DOHH2 (cell line): Measurements from ENCODE around the gene NCKAP1.

Experiments used
- CTCF ChIP-seq: fragments of 200-600 bp; sonication (generic); IDR thresholded peaks from one replicate; pipeline ENCODE4 v1.5.1; 2014; ENCODE audit warnings: antibody characterized with exemption, mild to moderate bottlenecking, low read depth, low read length; ENCODE audit not compliant: poor library complexity, severe bottlenecking
- EZH2phosphoT487 ChIP-seq: fragments of 200-600 bp; sonication (generic); IDR thresholded peaks from 2 replicates; pipeline ENCODE4 v1.6.1; 2017; ENCODE audit warnings: borderline replicate concordance, mild to moderate bottlenecking, antibody characterized with exemption, low read length, moderate library complexity, mixed read lengths

DNA sequence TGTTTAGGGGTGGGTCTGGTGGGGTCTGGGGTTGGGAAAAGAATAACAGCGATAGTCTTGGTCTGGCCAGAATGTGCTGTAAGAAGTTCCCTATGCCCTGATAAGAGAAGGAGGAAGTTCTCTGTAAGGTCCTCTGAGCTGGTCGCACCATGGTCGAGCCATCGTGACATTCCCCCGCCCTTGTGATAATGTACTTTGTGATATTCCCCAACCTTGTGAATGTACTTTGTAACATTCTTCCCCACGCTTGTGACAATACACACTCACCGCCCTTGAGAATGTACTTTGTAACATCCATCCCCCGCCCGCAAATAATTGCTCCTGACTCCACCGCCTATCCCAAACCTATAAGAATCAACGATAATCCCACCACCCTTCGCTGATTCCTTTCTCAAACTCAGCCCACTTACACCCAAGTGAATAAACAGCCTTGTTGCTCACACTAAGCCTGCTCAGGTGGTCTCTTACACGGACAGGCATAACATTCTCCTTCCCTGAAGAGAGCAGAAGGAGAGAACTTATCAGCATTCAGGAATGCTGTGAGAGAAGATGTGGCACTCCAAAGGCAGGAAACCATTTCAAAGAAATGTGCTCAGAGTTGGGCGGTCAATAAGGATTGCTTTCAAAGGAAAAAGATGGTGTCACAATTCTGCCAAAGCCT, 22.4 kb upstream of the NCKAP1 start:
- TF ChIP-seq CTCF (no peak), EZH2phosphoT487 (no peak)
